GM03348 (cell line): Measurements from ENCODE around the gene AKT1.
A peak's percentile ranks its signal among the peaks of the same experiment; 100 is the strongest.

ENCODE experiments used
- DNase-seq: peaks from one replicate; pipeline ENCODE4 v3.0.0; 2012; ENCODE audit warnings: low spot score

Gene AKT1

DNA sequence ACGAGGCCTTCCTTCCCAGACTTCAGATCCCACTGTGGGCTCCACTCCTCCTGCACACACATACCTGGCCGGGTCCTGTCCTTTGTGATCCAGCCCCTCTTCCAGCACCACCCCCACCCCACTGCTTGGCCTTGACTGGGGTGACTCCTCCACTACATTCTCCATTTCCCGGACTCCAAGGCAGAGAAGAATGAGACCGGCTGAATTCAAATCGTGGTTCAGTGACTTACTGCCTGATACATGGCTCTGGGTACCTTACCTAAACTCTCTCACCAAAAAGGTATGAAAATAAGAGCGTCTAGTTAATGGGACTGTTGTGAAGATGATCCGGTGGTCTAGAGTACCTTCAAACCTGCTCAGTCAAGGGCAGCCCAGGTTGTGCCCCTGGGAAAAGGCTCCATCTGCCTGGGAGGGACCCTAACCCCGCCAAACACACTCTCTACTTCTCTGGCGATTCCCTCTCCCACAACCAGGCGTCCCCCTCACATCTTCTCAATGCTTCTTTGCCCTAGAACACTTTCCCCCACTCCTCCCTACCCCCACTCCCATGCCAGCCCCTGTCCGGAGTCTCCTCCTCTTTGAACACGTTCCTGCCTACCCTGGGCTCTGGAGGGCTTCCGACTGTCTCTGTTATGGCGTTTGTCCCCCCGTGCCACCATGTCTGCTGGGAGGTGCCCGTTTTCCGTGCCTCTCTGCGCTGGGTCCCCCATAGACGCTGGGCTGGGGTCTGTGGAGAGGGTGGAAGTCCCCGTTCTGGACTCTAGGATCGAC is 3.9 kb upstream of the AKT1 start:
- DNase-seq: peak; percentile 33

DNA sequence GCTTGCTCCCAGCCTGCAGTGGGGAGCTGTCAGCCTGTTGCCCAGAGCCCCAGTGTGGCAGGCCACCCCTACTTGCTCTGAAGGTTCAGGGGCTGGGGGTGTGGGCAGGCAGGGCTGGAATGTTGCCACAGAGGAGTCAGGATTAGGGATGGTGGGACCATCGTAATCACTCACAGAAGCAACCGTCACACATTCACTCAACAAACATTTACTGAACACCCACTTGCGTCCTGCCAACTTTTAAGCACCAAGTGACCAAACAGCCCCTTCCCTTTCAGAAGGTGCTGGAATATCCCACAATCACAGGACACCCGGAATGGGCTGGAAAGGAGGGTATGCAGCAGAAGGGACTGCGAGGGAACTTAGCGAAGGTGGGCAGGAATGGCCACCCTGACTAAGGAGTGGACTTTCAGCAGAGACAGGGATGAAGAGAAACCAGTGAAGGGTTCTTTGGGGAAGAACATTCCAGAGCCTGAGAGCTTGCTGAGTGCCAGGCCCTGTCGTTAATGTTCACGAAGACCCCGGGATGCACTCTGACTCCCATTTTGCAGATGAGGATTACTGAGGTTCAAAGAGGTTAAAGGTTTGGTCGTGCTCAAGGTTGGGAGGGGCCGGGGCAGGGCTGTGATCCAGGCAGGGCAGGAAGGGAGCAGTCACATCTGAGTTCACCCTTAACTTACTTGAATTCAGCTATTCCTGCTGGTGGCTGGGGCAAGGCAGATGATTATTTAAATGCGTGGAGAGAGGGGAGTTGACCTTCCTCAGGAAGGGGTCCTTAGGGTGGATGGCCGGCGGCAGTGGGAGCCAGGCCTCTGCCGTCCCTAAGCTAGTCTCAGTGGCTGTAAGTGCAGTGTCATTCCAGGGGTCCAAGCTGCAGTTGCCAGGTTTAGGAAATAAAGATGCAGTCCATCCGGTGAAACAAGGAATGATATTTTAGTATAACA is 3.0 kb upstream of the AKT1 start:
- DNase-seq: no peak

DNA sequence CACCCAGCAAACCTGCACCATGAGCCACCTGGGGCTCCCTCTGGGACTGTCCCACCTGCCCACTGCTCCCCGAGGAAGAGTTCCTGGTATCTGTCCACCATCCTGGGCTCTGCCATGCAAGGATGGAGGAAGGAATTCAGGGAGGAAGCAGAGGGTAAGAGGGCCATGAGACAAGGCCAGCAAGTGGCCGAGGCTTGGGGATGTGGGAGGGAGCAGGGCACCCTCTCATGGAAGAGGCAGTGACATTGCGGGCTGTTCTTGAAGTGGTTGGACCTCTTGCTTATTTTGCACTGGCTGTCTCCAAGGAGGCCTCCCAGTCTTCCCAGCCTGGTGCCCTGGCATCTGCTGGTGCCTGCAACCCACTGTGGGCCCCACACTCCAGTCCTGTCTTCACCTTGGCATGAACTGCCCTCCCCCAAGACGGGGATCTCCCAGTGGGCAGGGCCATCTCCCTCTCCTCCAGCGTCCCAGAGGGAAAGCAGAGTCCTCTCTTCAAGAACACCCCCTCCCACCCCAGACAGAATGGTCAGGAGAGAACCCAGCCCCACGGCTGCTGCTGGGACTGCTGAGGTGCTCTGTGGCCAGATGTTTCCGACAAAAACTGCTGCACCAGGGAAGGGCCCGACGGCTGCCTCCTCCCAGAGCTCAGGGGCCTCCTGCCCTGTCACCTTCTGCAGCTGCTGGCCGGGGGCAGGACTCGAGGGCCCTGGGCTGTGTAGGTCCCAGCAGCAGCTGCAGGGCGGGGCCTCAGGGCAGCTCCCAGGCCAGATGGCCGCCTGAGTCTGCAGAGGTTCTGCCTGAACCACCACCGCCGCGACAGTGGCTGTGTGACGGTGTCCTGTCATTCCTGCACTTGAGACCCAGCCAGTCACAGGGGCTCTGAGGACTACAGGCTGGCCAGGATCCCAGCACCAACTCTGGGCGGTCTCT is 1.8 kb upstream of the AKT1 start:
- no peak for DNase-seq

DNA sequence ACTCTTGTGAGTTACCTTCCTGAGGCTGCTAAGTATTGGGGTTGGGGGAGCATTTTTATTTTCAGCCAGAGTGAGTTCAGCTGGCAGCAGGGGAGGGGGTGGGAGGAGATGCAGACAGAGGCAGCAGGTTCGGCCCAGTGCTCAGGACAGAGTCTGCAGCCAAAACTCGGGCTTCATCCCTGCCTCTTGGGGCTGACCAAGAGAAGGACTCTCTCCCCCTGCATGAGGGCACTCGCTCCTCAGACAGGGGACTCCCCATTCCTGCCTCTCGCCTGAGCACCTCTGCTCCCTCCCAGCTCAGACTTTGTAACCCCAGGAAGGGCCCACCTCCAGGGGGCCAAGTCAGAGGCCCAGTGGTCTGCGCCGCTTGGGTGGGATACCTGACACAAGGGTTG is 1.1 kb upstream of the AKT1 start:
- no peak for DNase-seq

DNA sequence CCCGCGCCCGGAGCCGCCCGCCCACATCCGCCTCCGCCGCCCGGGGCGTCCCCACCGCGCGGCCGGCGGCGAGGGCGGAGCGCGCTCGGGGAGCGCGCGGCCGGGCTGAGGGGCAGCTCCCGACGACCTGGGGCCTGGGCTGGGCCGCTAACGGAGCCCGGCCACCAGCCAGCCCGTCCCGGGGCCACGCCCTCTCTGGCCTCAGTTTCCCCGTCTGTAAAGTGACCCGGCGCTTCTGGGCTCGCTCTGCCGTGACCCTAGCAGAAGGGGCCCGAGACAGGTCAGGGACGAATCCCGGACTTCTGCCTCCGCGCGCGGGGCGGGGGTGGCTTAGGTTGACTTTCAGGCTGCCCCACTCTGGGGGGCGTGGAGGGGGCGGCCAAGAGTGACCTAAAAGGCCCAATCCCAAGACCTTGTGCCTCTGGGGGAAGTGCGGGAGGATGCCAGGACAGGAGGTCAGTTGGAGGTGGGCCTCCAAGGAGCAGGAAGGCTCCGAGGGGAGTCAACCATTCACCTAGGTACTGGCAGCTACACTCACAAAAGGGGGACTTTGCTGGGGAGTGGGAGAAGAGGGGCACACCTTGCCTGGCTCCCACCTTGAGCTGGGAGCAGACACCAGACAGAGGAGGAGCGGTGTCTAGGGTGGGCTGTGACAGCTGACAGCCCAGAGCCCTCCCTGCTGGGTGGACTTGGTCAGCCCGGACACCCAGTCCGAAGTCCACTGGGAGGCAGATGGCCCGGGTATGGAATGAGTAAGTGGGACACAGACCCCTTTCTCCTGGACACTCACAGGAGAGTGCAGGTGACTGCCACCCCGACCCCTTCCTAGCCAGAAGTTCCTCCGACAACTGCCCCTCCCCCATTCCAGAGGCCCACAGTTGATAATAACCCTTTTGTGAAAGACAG is 486 bp upstream of the AKT1 start:
- peak; percentile 95 for DNase-seq

DNA sequence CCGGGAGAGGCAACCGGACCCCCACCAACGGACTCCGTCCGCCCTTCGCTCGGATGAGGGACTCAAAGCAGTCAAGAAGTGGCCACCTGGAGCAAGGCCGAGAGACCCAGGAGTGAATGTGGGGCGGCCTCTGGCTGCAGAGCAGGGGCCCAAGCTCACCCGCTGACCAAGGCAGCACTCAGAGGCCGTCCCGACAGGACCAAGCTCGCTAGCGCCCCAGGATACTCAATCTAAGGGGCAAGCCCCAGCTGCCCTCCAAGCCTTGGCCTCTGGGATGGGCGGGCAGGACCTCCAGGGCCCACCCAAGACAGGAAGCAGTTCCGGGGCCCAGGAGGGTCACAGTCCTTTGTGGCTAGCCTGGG is 936 bp downstream of the AKT1 start:
- DNase-seq: peak; percentile 65

DNA sequence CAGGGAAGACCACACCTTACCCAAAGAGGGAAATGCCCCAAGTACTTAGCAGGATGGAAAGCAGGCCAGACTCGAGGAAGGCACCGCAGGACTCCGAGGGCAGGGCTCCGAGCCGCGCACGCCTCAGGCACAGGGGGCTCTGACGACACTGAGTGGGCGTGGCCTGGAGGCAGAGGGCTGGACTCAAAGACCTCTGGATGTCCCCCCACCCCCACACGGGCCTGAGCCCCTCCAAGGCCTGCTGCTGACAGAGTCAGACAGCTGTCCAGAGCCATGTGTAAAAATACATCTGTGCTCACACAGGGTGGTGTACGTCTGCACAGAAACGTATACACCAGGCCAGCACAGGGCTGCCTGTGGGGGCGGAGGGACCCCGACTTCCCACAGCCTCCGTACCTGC is 1.4 kb downstream of the AKT1 start:
- peak; percentile 88 for DNase-seq

DNA sequence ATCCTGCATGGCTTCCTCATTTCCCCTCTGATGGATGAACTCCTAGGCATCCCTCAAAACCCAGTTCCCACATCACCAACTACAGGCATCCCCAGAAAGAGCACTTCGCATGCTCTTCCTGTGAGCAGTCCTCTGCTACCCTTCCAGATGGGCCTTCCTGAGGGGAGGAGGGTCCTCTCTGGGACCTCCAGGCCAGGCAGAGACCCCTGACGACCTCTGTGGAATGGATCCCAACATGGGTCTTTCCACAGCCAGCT is 1.9 kb downstream of the AKT1 start:
- DNase-seq: no peak

DNA sequence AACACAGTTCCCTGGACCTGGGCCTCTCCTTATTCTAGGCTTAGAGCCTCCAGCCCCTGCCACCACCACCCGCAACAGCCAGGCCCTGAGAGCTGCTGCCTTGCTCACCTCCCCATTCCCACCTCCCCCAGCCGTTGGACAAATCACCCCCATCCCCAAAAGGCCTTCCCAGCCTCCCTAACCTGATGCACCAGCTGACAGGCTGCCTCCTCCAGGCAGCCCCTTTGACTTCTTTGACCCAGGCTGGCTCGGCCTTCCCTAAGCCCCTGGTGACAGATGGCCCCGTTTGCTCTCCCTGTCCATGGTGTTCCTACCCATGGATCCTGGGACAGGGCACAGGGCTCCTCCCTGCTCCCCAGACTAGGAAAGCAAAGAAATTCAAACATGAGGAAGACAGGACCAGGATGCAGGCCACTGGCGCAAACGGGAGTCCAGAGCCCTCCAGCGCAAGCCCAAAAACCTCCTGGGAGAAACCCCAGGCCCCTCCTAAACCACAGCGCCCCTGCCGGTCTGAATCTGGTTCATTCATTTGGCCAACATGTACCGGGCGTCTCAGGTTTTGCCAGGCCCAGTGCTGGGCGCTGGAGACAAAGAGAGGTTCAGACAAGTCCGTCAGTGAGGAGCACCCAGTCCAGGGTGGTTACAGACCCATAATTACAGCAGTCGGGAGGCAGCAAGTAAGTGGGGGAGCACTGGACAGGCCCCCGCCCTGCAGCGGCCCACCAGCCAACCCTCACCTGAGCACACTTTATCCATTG is 2.4 kb downstream of the AKT1 start:
- no peak for DNase-seq

DNA sequence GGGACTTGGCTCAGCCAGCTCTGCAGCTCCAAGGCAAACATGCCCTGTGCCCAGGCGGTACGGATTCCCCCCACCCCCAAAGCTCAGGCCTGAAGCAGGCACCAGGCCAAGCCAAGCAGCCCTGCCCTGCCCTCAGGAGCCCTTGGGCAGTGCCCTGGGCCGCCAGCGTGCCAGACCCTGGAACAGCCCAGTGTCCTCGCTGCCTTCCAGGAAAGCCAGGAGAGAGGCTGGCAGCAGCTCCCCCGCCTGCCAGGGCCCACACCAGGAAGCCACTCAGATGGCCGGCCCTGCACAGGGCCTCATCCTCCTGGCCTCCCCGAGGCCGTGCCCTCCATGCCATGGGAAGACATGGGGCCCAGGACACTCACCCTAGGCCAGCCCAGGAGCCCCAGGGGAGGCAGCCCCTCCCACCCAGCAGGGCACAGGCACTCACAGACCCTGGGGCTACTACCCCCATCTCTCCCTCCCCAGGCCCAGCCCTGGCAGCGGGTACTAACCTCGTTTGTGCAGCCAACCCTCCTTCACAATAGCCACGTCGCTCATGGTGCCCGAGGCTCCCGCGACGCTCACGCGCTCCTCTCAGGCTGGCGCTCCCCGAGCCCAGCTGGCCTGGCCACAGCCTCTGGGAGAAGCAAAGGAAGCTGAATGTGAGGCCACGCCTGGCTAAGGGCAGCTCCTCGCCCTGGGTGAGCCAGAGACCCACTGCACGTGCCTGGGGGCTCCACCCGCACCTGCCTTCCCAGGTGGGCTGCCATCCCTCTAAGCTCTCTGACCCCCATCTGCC is 3.3 kb downstream of the AKT1 start:
- DNase-seq: no peak

DNA sequence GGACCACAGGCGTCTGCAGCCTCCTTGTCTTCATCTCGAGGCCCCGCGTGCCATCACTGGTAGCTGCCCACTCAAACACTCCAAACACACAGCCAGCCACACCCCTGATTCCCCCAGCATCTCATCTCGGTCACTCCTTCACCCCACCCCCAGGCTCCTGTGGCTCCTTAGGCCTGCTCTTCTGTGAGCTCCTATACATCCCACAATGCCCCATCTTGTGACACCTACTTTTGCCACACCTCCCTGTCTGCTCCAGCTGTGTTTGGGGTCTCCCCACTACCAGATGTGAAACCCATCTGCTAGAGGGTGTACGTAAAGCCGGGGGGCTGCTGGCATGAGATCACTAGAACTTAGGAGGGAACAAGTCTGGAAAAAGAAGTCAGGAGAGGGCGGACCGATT is 4.1 kb downstream of the AKT1 start:
- DNase-seq: no peak

DNA sequence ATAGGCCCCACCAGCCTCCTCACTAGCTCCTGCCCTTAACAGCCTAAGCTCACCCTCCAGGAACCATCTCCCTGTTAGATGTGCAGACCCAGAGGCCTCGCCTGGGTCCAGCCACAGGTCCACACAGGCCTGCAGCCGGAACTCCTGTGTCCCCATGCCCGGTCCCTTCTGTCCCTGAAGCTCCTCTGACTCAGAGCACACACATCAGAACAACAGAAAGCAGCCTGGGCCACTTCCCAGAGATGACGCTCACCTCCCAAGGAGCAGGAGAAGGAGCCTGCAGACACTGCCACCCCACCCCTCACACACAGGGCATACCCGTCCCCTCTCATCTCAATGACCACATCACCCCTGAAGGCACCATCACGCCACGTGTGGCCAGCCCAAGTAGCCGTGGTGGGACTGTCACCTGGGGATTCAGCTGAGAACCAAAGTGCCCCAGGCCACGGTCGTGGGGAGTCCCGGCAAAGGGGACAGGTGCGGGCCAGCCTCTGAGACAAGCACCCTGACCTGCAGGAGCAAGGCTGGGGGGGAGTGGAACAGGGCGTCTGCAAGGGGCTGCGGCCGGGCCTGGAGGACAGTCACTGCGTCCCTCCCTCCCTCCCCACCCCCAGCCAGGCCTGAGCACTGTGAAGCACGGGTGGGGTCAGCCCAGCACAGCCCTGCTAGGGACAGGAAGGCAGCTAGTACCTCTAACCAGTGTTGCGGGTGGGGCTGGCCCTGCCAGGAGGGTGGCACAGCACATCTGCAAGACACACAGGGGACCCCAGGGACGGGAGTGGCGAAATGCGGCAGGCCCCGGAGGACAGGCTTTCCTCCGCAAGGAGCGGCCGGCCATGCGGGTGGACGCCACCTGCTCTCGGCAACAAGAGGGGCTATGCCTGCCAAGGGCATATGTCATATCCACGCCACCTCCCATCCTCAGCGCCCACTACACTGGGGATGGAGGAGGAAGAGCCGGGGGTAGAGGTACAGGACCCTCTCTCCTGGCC is 5.5 kb downstream of the AKT1 start:
- DNase-seq: no peak

DNA sequence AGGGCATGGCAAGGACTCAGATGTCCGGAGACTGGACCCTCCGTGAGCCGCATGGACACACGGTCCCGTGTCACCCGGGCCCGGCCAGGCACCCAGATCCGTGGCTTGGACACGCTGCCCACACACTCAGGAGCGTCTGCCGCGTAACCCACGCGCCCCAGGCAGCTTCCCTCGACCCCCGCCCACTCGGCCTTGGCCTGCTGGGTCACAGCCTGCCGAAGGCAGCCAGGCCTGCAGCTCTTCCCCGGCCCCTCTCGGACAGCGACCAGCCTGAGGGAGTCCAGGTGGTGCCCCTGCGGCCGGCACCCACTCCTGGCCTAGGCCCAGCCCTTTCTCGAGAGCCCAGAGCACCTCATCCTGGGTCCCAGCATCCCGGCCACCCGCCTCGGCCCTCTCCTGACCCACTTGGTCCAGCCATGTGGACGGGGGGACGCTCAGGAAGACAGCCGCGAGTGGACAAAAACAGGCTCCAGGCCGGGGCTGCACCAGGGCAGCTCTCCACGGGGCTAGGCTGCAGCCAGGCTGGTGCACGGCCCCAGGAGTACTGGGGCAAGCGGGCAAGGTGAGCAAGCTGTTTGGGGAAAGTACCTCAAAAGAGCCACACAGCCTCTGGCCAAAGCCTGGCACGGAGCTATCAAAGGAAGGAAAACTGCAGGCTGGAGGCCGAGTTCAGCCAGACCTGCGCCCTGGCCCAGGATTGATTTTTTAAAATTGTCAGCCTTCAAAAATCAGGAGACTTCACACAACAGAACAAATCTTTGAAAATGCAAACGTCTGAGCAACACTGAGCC is 6.5 kb downstream of the AKT1 start:
- DNase-seq: no peak

DNA sequence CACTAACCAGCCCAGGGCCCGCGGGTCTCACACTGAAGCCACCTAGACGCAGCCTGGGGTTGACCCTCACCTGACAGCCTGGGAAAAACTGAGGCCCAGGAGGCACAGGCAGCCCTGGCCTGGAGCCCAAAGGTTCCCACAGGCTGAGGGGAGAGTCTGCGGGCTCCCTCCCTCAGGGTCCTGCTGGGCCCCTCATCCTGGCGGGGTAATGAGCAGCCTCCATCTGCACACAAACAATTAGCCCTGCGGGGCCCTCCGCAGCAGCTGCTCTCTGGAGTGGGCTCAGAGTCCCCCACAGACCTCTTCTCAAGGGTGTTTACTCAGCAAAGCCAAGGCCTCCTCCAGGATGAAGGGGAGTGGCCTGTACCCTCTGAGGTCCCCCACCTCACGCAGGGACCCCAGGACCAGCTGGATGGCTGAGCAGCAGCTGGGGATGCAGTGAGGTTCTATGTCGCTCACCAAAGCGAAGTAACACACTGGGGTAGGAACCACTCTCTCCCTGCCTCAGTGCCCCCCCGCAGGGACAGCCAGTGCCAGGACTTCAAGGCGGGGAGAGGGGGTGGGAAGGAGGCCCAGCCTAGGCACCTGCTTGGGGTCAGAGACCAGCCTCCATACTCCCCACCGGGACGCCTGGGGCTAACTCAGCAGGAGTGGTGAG is 7.3 kb downstream of the AKT1 start:
- no peak for DNase-seq

DNA sequence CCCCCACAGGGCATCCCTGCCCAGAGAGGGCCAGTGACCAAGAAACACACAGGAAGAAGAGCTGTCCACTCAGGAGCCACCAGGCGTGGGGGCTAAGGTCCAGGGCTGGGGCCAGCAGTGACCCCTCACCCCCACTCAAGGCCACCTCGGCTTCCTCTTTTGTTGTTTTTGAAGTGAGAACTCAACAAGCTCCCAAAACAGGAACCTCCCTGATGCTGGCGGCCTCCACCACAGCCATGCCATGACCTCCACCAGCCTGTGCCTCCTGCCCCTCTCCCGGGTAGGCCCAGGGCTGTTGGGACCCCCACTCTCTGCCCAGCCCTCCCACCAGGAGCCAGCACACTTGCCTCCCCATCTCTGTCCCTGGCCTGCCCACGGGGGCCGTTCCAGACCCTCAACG is 7.8 kb downstream of the AKT1 start:
- DNase-seq: no peak

DNA sequence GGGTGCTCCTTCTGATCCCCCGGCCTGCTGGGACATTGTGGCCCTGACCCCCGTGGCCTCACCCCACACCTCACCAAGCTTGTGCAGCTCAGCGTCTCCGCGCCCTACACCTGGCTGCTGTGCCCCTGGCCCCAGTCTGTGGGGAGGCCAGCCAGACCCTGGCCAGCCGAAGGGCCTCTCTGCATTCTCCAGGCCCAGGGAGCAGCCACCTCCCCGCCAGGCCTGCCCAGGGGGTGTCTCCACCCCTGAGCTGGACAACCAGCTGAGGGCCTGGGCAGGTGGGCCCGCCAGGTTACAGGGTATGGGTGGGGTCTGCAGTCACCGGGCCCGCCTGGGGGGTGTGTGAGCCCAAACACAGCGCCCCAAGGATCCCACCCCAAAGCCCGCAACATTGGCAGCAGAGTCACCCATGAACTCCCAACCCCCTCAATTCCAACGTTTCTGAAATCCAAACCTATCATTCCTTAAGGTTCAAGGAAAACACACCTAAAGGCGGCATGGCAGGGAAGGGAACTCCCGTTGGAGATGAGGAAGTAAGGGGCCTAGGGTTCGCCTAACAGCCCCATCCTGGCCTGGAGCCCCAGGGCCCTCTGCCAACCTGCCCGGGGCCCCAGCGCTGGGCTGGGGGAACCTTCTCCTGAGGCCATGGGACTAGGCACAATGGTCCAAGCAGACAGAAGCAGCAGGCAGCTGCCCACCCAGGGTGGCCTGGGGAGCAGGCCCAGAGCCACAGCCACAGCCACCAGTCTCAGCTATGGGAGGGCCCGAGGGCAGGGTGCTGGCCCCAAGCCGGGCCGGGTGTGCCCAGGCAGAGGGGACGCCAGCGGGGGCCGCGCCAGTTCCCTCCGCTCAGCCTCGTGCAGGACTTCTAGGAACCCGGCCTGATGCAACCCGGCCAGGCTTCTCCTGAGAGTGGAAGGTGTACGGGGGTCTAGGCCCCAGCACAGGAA is 8.5 kb downstream of the AKT1 start:
- no peak for DNase-seq
